SU-DHL-6 (cell line): Measurements from ENCODE around the gene KCP.
A peak's percentile ranks its signal among the peaks of the same experiment; 100 is the strongest.

Experiments
- H2AFZ ChIP-seq: fragments of 200-600 bp; sonication (generic); 2 replicates; pipeline ENCODE4 v1.6.1; 2014; ENCODE audit warnings: low read depth, mild to moderate bottlenecking, moderate library complexity, mixed read lengths, antibody characterized with exemption, low read length; ENCODE audit not compliant: severe bottlenecking
- H3F3A ChIP-seq: fragments of 200-600 bp; shearing (Covaris generic); 2 replicates; pipeline ENCODE4 v1.6.0; 2016; ENCODE audit warnings: antibody characterized with exemption, mild to moderate bottlenecking; ENCODE audit not compliant: insufficient read depth
- H3K27ac ChIP-seq: fragments of 200-600 bp; sonication (generic); 2 replicates; pipeline ENCODE4 v1.5.1; 2016; ENCODE audit warnings: low read depth, mild to moderate bottlenecking, low read length, moderate library complexity, mixed read lengths
- H3K27me3 ChIP-seq: fragments of 200-600 bp; sonication (generic), shearing (Covaris generic); 2 replicates; pipeline ENCODE4 v1.6.0; 2014; ENCODE audit warnings: mild to moderate bottlenecking, low read length
- H3K36me3 ChIP-seq: fragments of 200-600 bp; sonication (generic); 2 replicates; pipeline ENCODE4 v1.6.1; 2014; ENCODE audit warnings: mild to moderate bottlenecking, low read length, mixed read lengths
- H3K4me2 ChIP-seq: fragments of 300-600, 200-600 bp; shearing (Covaris generic), sonication (generic); 2 replicates; pipeline ENCODE4 v1.6.0; 2014; ENCODE audit warnings: low read length, low read depth, mild to moderate bottlenecking; ENCODE audit not compliant: poor library complexity, severe bottlenecking
- H3K4me3 ChIP-seq: fragments of 200-600 bp; sonication (generic); 2 replicates; pipeline ENCODE4 v1.5.1; 2014; ENCODE audit warnings: antibody characterized with exemption, low read length, mild to moderate bottlenecking, mixed read lengths; ENCODE audit not compliant: insufficient read depth, poor library complexity, severe bottlenecking
- H3K79me2 ChIP-seq: fragments of 200-600 bp; sonication (generic); 2 replicates; pipeline ENCODE4 v1.6.1; 2014; ENCODE audit warnings: mild to moderate bottlenecking, low read length, moderate library complexity; ENCODE audit not compliant: insufficient read depth
- H3K9ac ChIP-seq: fragments of 200-600 bp; sonication (generic); 2 replicates; pipeline ENCODE4 v1.7.0; 2014; ENCODE audit warnings: mild to moderate bottlenecking, low read length
- H3K9me2 ChIP-seq: fragments of 200-600 bp; sonication (generic); replicated peaks from 2 replicates; pipeline ENCODE4 v1.6.1; 2014; ENCODE audit warnings: low read length; ENCODE audit not compliant: insufficient read depth
- H3K9me3 ChIP-seq: fragments of 200-600 bp; sonication (generic); 2 replicates; pipeline ENCODE4 v1.6.1; 2014; ENCODE audit warnings: low read length, mixed read lengths; ENCODE audit not compliant: insufficient read depth
- H4K20me1 ChIP-seq: fragments of 200-600 bp; sonication (generic); 2 replicates; pipeline ENCODE4 v1.6.1; 2014; ENCODE audit warnings: low read depth, mild to moderate bottlenecking, antibody characterized with exemption, low read length, moderate library complexity, mixed read lengths
- EZH2phosphoT487 ChIP-seq: fragments of 200-600 bp; sonication (generic), shearing (Covaris generic); conservative IDR thresholded peaks from 2 replicates; pipeline ENCODE4 v1.6.1; 2018; ENCODE audit warnings: mild to moderate bottlenecking, antibody characterized with exemption, low read length, moderate library complexity, mixed read lengths
- TF ChIP-seq, protein P1 (sequence below): fragments of 200-600 bp; sonication (generic); IDR thresholded peaks from one replicate; pipeline ENCODE4 v1.5.1; 2017; ENCODE audit warnings: antibody characterized with exemption, mild to moderate bottlenecking, low read length, moderate library complexity; ENCODE audit not compliant: insufficient read depth, poor library complexity, severe bottlenecking

KCP gene

DNA sequence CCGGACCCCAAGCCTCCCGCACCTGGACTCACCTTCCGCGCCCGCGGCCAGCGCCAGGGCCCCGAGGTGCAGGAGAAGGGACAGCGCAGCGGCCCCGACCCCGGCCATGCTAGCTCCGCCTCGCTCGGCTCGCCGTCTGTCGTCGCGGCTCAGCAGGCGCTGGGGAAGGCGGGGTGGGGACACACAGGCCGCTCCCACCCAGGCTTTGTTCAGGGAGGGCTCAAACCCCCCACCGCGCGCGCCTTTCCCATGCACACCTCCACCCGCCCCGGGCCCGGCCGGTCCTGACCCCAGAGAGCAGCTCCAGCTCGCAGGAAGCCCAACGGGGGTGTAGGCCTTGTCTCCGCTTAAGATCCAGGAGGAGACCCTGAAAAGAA lies at the start of gene KCP:
Gene KCP (minus strand): TSS at position 141 of the 377 bp plus-strand sequence. CDS start 33 bp downstream, at position 108.
- Histone ChIP-seq H2AFZ (no peak within 1 kb of the TSS), H3K4me2 (no peak within 1 kb of the TSS), H4K20me1 (no peaks in the 10 kb centered on the region), H3K4me3 (no peak within 1 kb of the TSS), H3K9ac (no peak within 1 kb of the TSS), H3K9me3 (no peaks in the 10 kb centered on the region), H3K9me2 (no peaks in the 10 kb centered on the region), H3K79me2 (no peaks in the 10 kb centered on the region), H3F3A (no peaks in the 10 kb centered on the region), H3K27ac (no peak within 1 kb of the TSS), H3K27me3 (no peaks in the 10 kb centered on the region), H3K36me3 (no peaks in the 10 kb centered on the region)
- TF ChIP-seq EZH2phosphoT487 = no peak
- TF ChIP-seq, protein P1, sequence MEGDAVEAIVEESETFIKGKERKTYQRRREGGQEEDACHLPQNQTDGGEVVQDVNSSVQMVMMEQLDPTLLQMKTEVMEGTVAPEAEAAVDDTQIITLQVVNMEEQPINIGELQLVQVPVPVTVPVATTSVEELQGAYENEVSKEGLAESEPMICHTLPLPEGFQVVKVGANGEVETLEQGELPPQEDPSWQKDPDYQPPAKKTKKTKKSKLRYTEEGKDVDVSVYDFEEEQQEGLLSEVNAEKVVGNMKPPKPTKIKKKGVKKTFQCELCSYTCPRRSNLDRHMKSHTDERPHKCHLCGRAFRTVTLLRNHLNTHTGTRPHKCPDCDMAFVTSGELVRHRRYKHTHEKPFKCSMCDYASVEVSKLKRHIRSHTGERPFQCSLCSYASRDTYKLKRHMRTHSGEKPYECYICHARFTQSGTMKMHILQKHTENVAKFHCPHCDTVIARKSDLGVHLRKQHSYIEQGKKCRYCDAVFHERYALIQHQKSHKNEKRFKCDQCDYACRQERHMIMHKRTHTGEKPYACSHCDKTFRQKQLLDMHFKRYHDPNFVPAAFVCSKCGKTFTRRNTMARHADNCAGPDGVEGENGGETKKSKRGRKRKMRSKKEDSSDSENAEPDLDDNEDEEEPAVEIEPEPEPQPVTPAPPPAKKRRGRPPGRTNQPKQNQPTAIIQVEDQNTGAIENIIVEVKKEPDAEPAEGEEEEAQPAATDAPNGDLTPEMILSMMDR = no peak

DNA sequence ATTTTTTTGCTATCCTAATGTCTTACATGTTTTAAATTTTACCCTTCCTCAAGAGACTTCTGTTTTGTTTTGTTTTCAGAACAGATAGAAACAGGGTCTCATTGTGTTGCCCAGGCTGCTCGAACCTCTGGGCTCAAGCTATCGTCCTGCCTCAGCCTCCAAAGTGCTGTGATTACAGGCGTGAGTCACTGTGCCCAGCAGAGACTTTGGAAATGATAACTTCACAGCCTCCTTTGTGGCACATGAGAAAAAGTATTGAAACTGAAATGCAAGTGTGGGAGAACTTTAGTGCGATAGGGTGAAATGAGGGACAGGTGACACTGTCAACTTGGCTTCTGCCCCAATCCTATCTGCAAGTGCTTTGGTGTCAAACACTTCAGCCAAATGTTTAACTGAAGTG lies 48.8 kb upstream of the KCP start:
- Histone ChIP-seq H3K9ac (no peak overlapping the region), H4K20me1 (no peaks in the 10 kb centered on the region), H3K9me2 (no peaks in the 10 kb centered on the region), H3K79me2 (no peaks in the 10 kb centered on the region), H3F3A (no peaks in the 10 kb centered on the region), H3K36me3 (peaks cover 14% of the 10 kb centered on the region), H3K4me3 (no peak overlapping the region), H3K27ac (no peak overlapping the region), H3K27me3 (no peaks in the 10 kb centered on the region), H2AFZ (no peak overlapping the region), H3K9me3 (no peaks in the 10 kb centered on the region), H3K4me2 (no peak overlapping the region)
- TF ChIP-seq, protein P1 = no peak
- TF ChIP-seq EZH2phosphoT487 = no peak

DNA sequence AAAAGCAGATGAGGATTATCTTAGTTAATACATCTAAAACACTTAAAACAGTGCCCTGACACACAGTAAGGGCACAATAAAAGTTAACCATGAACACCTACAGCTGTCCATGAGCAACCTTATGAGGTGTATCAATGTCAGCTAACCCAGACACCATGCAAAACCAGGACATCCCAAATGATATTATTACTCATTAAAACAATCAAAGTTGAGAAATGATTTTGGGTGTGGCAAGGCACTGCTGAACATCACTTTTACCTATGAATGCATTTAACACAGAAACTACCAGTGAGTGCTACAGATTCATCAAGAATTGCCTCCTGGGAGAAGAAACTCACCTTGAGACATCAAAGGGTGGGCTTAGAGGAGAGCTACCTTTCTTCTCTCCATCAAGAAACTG lies 45.5 kb upstream of the KCP start:
- H3K36me3 ChIP-seq = peaks cover 14% of the 10 kb centered on the region; the same call in 1 of the 2 replicates
- 0 out of 2 replicates have a peak, but pooled peaks cover 5% of the 10 kb centered on the region for H3F3A ChIP-seq
- H2AFZ ChIP-seq = no peak overlapping the region
- peak overlapping the region; percentile 62; the same call in 1 of the 2 replicates for H3K27ac ChIP-seq
- H3K4me2 ChIP-seq = no peak overlapping the region
- H3K79me2 ChIP-seq = no peaks in the 10 kb centered on the region
- H3K9me3 ChIP-seq = no peaks in the 10 kb centered on the region
- H3K27me3 ChIP-seq = no peaks in the 10 kb centered on the region
- H3K4me3 ChIP-seq = no peak overlapping the region
- TF ChIP-seq, protein P1 = no peak
- TF ChIP-seq EZH2phosphoT487 = no peak
- H3K9me2 ChIP-seq = no peaks in the 10 kb centered on the region
- H3K9ac ChIP-seq = no peak overlapping the region
- no peaks in the 10 kb centered on the region for H4K20me1 ChIP-seq
